Nephron (organoid): ENCODE results near the gene IMPACT.

Source experiments
- H3K27ac Mint-ChIP-seq, 3 experiments: 2 replicates each; pipeline ENCODE4 v1.8.0; 2020; ENCODE audit warnings: mixed read lengths in 3 of 3, mild to moderate bottlenecking in 2 of 3, moderate library complexity in 1 of 3
- H3K27me3 Mint-ChIP-seq: 2 replicates; pipeline ENCODE4 v1.8.0; 2021; ENCODE audit warnings: low read depth, mild to moderate bottlenecking, moderate library complexity, mixed read lengths
- H3K36me3 Mint-ChIP-seq: 2 replicates; pipeline ENCODE4 v1.8.0; 2020; ENCODE audit warnings: low read depth, mixed read lengths
- H3K4me1 Mint-ChIP-seq: 2 replicates; pipeline ENCODE4 v1.8.0; 2020; ENCODE audit warnings: mixed read lengths
- H3K4me3 Mint-ChIP-seq, 3 experiments: 2 replicates each; pipeline ENCODE4 v1.8.0; 2020; ENCODE audit warnings: mild to moderate bottlenecking in 3 of 3, mixed read lengths in 3 of 3, moderate library complexity in 2 of 3
- H3K9me3 Mint-ChIP-seq: 2 replicates; pipeline ENCODE4 v1.8.0; 2020; ENCODE audit warnings: mixed read lengths
- CTCF ChIP-seq, 3 experiments: fragments of 200-600 bp; sonication (generic); IDR thresholded peaks; one replicate each; pipeline ENCODE4 v1.5.0; 2021; ENCODE audit warnings: antibody characterized with exemption in 3 of 3; ENCODE audit not compliant: unreplicated experiment in 3 of 3

IMPACT gene

GRCh38 chr18:24470805-24471204 is 44.3 kb downstream of the IMPACT start:
- Mint-ChIP-seq H3K27ac (no peak overlapping the region), H3K36me3 (no peaks in the 10 kb centered on the region), H3K9me3 (no peaks in the 10 kb centered on the region), H3K4me3 (no peak overlapping the region), H3K4me1 (no peaks in the 10 kb centered on the region), H3K27me3 (no peaks in the 10 kb centered on the region)
- TF ChIP-seq CTCF (IDR thresholded peaks at IDR 0.05; ENCODE audit: unreplicated experiment in 3 of 3), result no peak

- no peaks in the 10 kb centered on the region for H3K4me1 Mint-ChIP-seq
- no peaks in the 10 kb centered on the region for H3K9me3 Mint-ChIP-seq
- H3K36me3 Mint-ChIP-seq, result no peaks in the 10 kb centered on the region
- no peak overlapping the region for H3K4me3 Mint-ChIP-seq
- H3K27me3 Mint-ChIP-seq, result no peaks in the 10 kb centered on the region
- TF ChIP-seq CTCF (IDR thresholded peaks at IDR 0.05; ENCODE audit: unreplicated experiment in 3 of 3), result no peak
- no peak overlapping the region for H3K27ac Mint-ChIP-seq
Observed at GRCh38 chr18:24472591-24472990, 46.1 kb downstream of the IMPACT start.

GRCh38 chr18:24474406-24474805 is 47.9 kb downstream of the IMPACT start:
- Mint-ChIP-seq H3K9me3 (no peaks in the 10 kb centered on the region), H3K4me1 (no peaks in the 10 kb centered on the region), H3K36me3 (no peaks in the 10 kb centered on the region), H3K4me3 (no peak overlapping the region), H3K27me3 (no peaks in the 10 kb centered on the region), H3K27ac (no peak overlapping the region)
- no peak for TF ChIP-seq CTCF (IDR thresholded peaks at IDR 0.05; ENCODE audit: unreplicated experiment in 3 of 3)

GRCh38 chr18:24475926-24476589 is 49.6 kb downstream of the IMPACT start:
- Mint-ChIP-seq H3K4me3 (no peak overlapping the region), H3K4me1 (no peaks in the 10 kb centered on the region), H3K27ac (no peak overlapping the region), H3K27me3 (no peaks in the 10 kb centered on the region), H3K36me3 (no peaks in the 10 kb centered on the region), H3K9me3 (peaks cover 2% of the 10 kb centered on the region)
- no peak for TF ChIP-seq CTCF (IDR thresholded peaks at IDR 0.05; ENCODE audit: unreplicated experiment in 3 of 3)

GRCh38 chr18:24479371-24479770 is 52.9 kb downstream of the IMPACT start:
- Mint-ChIP-seq H3K27me3 (no peaks in the 10 kb centered on the region), H3K9me3 (peaks cover 2% of the 10 kb centered on the region), H3K4me3 (no peak overlapping the region), H3K27ac (no peak overlapping the region), H3K4me1 (no peaks in the 10 kb centered on the region), H3K36me3 (no peaks in the 10 kb centered on the region)
- TF ChIP-seq CTCF (IDR thresholded peaks at IDR 0.05; ENCODE audit: unreplicated experiment in 3 of 3), result no peak

GRCh38 chr18:24482821-24483220 is 56.4 kb downstream of the IMPACT start:
- no peaks in the 10 kb centered on the region for H3K27me3 Mint-ChIP-seq
- no peak overlapping the region for H3K27ac Mint-ChIP-seq
- peaks cover 2% of the 10 kb centered on the region for H3K9me3 Mint-ChIP-seq
- TF ChIP-seq CTCF (IDR thresholded peaks at IDR 0.05; ENCODE audit: unreplicated experiment in 3 of 3), result no peak
- H3K4me1 Mint-ChIP-seq, result no peaks in the 10 kb centered on the region
- no peaks in the 10 kb centered on the region for H3K36me3 Mint-ChIP-seq
- H3K4me3 Mint-ChIP-seq, result no peak overlapping the region
